Smooth muscle cell (in vitro differentiated cells): ENCODE results near the gene SYTL5. TPM values are rescaled to one million over a fixed set of nuclear protein-coding genes. Genes with fewer than 3 reads are reported as not detected.

Source experiments
- DNase-seq: peaks from one replicate; lab custom pipeline; 2025; ENCODE audit not compliant: unreplicated experiment; lab: John Stamatoyannopoulos, UW
- H2AFZ ChIP-seq: fragments of 200-600 bp; sonication (generic); 2 replicates; pipeline ENCODE4 v1.6.0; 2016; ENCODE audit warnings: antibody characterized with exemption, low read depth, mild to moderate bottlenecking
- H3F3A ChIP-seq: fragments of 200-600 bp; sonication (generic); 2 replicates; pipeline ENCODE4 v1.6.0; 2017; ENCODE audit warnings: antibody characterized with exemption, low read depth
- H3K27ac ChIP-seq: fragments of 200-600 bp; sonication (generic); 2 replicates; pipeline ENCODE4 v1.5.1; 2016; ENCODE audit warnings: low read depth, mild to moderate bottlenecking
- H3K27me3 ChIP-seq: fragments of 200-600 bp; sonication (generic); 2 replicates; pipeline ENCODE4 v1.6.1; 2016; ENCODE audit warnings: low read depth, mild to moderate bottlenecking
- H3K36me3 ChIP-seq: fragments of 200-600 bp; sonication (generic); 2 replicates; pipeline ENCODE4 v1.5.1; 2016; ENCODE audit warnings: low read depth
- H3K4me1 ChIP-seq: fragments of 200-600 bp; sonication (generic); 2 replicates; pipeline ENCODE4 v1.5.1; 2016; ENCODE audit warnings: low read depth
- H3K4me2 ChIP-seq: fragments of 200-600 bp; sonication (generic); 2 replicates; pipeline ENCODE4 v1.6.0; 2016; ENCODE audit warnings: mild to moderate bottlenecking
- H3K4me3 ChIP-seq: fragments of 200-600 bp; sonication (generic); 2 replicates; pipeline ENCODE4 v1.5.1; 2016; ENCODE audit warnings: mild to moderate bottlenecking
- H3K79me2 ChIP-seq: fragments of 200-600 bp; sonication (generic); 2 replicates; pipeline ENCODE4 v1.6.0; 2016; ENCODE audit warnings: low read depth, mild to moderate bottlenecking
- H3K9ac ChIP-seq: fragments of 200-600 bp; sonication (generic); 2 replicates; pipeline ENCODE4 v1.6.0; 2016; ENCODE audit warnings: low read depth
- H3K9me3 ChIP-seq: fragments of 200-600 bp; sonication (generic); replicated peaks from 2 replicates; pipeline ENCODE4 v1.5.1; 2016; ENCODE audit warnings: low read depth
- H4K20me1 ChIP-seq: fragments of 200-600 bp; sonication (generic); 2 replicates; pipeline ENCODE4 v1.6.0; 2016; ENCODE audit warnings: low read depth
- CTCF ChIP-seq: fragments of 200-600 bp; sonication (generic); IDR thresholded peaks from 2 replicates; pipeline ENCODE4 v1.5.1; 2017; ENCODE audit warnings: borderline replicate concordance, mild to moderate bottlenecking, antibody characterized with exemption; ENCODE audit not compliant: insufficient read depth, poor library complexity, severe bottlenecking
- WGBS: methylation state at CpG from one replicate; pipeline ENCODE4 v1.1.7; 2016; ENCODE audit warnings: low lambda C conversion rate; 5-methylcytosine and 5-hydroxymethylcytosine counted together
- polyA plus RNA-seq: library from polyadenylated mRNA; unstranded; fragments of >200 nt; fragmentation: Nextera tagmentation; extraction: Ambion mirVana; gene quantifications from 2 replicates; pipeline ENCODE4 v1.2.1, GENCODE V29; 2016
- total RNA-seq: library from RNA; depleted of rRNA; stranded (reverse); fragments of >200 nt; gene quantifications from 2 replicates; pipeline ENCODE4 v1.2.3, GENCODE V29; 2014

The SYTL5 gene
- total and polyA plus RNA-seq, 2 experiments from 2014 or later: 0.27 to 2.3 TPM

- Histone ChIP-seq H3K4me1 (no peaks in the 10 kb centered on the region), H3K4me2 (no peak overlapping the region), H3K4me3 (no peak overlapping the region), H4K20me1 (no peaks in the 10 kb centered on the region), H3K27ac (no peak overlapping the region), H3K79me2 (no peaks in the 10 kb centered on the region), H3K36me3 (no peaks in the 10 kb centered on the region), H3K27me3 (no peaks in the 10 kb centered on the region), H3F3A (no peaks in the 10 kb centered on the region), H2AFZ (no peak overlapping the region), H3K9ac (no peak overlapping the region), H3K9me3 (peaks cover 3% of the 10 kb centered on the region)
- TF ChIP-seq CTCF: no peak
- DNase-seq: no peak
- 80% methylated on average over 5 of the region's 5 CpGs for WGBS
These were observed 97.8 kb downstream of the SYTL5 start for GRCh38 chrX:38103857-38104812.

- Histone ChIP-seq H3K79me2 (no peaks in the 10 kb centered on the region), H3K9me3 (no peaks in the 10 kb centered on the region), H4K20me1 (no peaks in the 10 kb centered on the region), H3K4me2 (no peak overlapping the region), H3K9ac (no peak overlapping the region), H3K36me3 (no peaks in the 10 kb centered on the region), H3K27me3 (no peaks in the 10 kb centered on the region), H3K27ac (no peak overlapping the region), H3F3A (no peaks in the 10 kb centered on the region), H3K4me3 (no peak overlapping the region), H2AFZ (no peak overlapping the region), H3K4me1 (no peaks in the 10 kb centered on the region)
- DNase-seq: no peak
- TF ChIP-seq CTCF: no peak
- 74% methylated on average over 6 of the region's 6 CpGs for WGBS
These were observed 98.9 kb downstream of the SYTL5 start for GRCh38 chrX:38105216-38105725.

GRCh38 chrX:38106991-38107655 is 100.8 kb downstream of the SYTL5 start:
- H3K4me1 ChIP-seq: no peaks in the 10 kb centered on the region
- TF ChIP-seq CTCF: no peak
- no peak overlapping the region for H3K9ac ChIP-seq
- H3F3A ChIP-seq: no peaks in the 10 kb centered on the region
- 60% methylated on average over 6 of the region's 6 CpGs for WGBS
- no peak for DNase-seq
- no peak overlapping the region for H3K4me2 ChIP-seq
- H3K27me3 ChIP-seq: no peaks in the 10 kb centered on the region
- H2AFZ ChIP-seq: no peak overlapping the region
- H3K4me3 ChIP-seq: no peak overlapping the region
- H4K20me1 ChIP-seq: no peaks in the 10 kb centered on the region
- no peaks in the 10 kb centered on the region for H3K79me2 ChIP-seq
- H3K9me3 ChIP-seq: no peaks in the 10 kb centered on the region
- no peaks in the 10 kb centered on the region for H3K36me3 ChIP-seq
- H3K27ac ChIP-seq: no peak overlapping the region
